Panc1 (cell line): ENCODE results near the gene CD72. TPM values are rescaled to one million over a fixed set of nuclear protein-coding genes. Genes with fewer than 3 reads are reported as not detected.

Source experiments
- ATAC-seq: fragments of 200-7000 bp; cut with Tn5 transposase; 2 replicates; pipeline ENCODE4 v1.9.1; 2020; ENCODE audit warnings: mild to moderate bottlenecking, moderate library complexity
- BruUV-seq: library from RNA; stranded (reverse); fragments of 400-500 nt; replicated peaks from 2 replicates; lab custom pipeline; 2021; lab: Mats Ljungman, UMichigan
- CTCF ChIA-PET: fragments of 300-600 bp; sonication (Branson Sonifier 250); formaldehyde crosslinking; loops from one replicate; lab custom pipeline; 2022; ENCODE audit warnings: antibody characterized with exemption; lab: Charles Lee
- POLR2A ChIA-PET: fragments of 300-600 bp; sonication (Branson Sonifier 250); formaldehyde crosslinking; loops from one replicate; lab custom pipeline; 2022; ENCODE audit warnings: antibody characterized with exemption; lab: Charles Lee
- DNase-seq: peaks from one replicate; pipeline ENCODE4 v3.0.0-alpha.2; 2010; ENCODE audit warnings: low read depth, low spot score
- H3K27ac ChIP-seq: 2 replicates; pipeline ENCODE4 v1.5.1; 2011; ENCODE audit warnings: mild to moderate bottlenecking, low read length, inconsistent platforms
- H3K27me3 ChIP-seq: fragments of 200-500 bp; sonication (Bioruptor generic); 2 replicates; pipeline ENCODE4 v1.6.0; 2014; ENCODE audit warnings: low read length, inconsistent platforms; ENCODE audit not compliant: control insufficient read depth, insufficient read depth
- H3K36me3 ChIP-seq: fragments of 200-500 bp; sonication (Bioruptor generic); 2 replicates; pipeline ENCODE4 v1.5.1; 2014; ENCODE audit warnings: inconsistent platforms, mild to moderate bottlenecking, low read length, moderate library complexity; ENCODE audit not compliant: control insufficient read depth, insufficient read depth
- H3K4me1 ChIP-seq: 2 replicates; pipeline ENCODE4 v1.5.1; 2011; ENCODE audit warnings: inconsistent platforms, mild to moderate bottlenecking, low read length, moderate library complexity; ENCODE audit not compliant: control insufficient read depth, insufficient read depth
- H3K4me3 ChIP-seq, 2 experiments: 2 replicates each; pipeline ENCODE4 v1.5.1; 2011 to 2012; ENCODE audit warnings: low read depth in 2 of 2, low read length in 2 of 2, mild to moderate bottlenecking in 2 of 2, inconsistent platforms in 1 of 2, moderate library complexity in 1 of 2
- H3K9me3 ChIP-seq: fragments of 200-500 bp; sonication (Bioruptor generic); 2 replicates; pipeline ENCODE4 v1.5.1; 2014; ENCODE audit warnings: low read depth, mild to moderate bottlenecking, inconsistent platforms, low read length, moderate library complexity; ENCODE audit not compliant: control insufficient read depth, insufficient read depth
- CTCF ChIP-seq: fragments of 450-650 bp; IDR thresholded peaks from 2 replicates; pipeline ENCODE4 v1.5.1; 2017; ENCODE audit warnings: mild to moderate bottlenecking
- POLR2AphosphoS5 ChIP-seq: IDR thresholded peaks from 2 replicates; pipeline ENCODE4 v1.6.1; 2012; ENCODE audit warnings: mild to moderate bottlenecking, low read depth, low read length, moderate library complexity
- REST ChIP-seq, 2 experiments: IDR thresholded peaks; 2 replicates each; pipeline ENCODE4 v1.6.1; 2011 to 2012; ENCODE audit warnings: low read depth in 2 of 2, control low read depth in 1 of 2, low read length in 1 of 2, mild to moderate bottlenecking in 1 of 2, moderate library complexity in 1 of 2; ENCODE audit not compliant: insufficient read depth in 1 of 2
- SIN3A ChIP-seq: IDR thresholded peaks from 2 replicates; pipeline ENCODE4 v1.6.1; 2012; ENCODE audit warnings: low read depth, mild to moderate bottlenecking, low read length, moderate library complexity, borderline replicate concordance; ENCODE audit not compliant: insufficient read depth
- TCF7L2 ChIP-seq: IDR thresholded peaks from 2 replicates; pipeline ENCODE4 v1.6.1; 2011; ENCODE audit warnings: mild to moderate bottlenecking, low read depth, low read length, inconsistent platforms
- in situ Hi-C: cut with HindIII; loops from 2 replicates; pipeline ENCODE4 v1.10.0; 2016; ENCODE audit warnings: low sequenced_read_pairs, low pct_unique_long_range_greater_than_20kb
- intact Hi-C: fragments of 100-400 bp; cut with micrococcal nuclease; formaldehyde crosslinking; loops from one replicate; pipeline ENCODE4 v1.10.0; 2022; ENCODE audit not compliant: unreplicated experiment
- total RNA-seq: library from RNA; stranded (reverse); gene quantifications from one replicate; pipeline ENCODE4 v1.2.1, GENCODE V29; 2021; ENCODE audit not compliant: unreplicated experiment

CD72 gene
- total RNA-seq, 1 experiment from 2014 or later, result 0.72 TPM

- Histone ChIP-seq H3K36me3 (no peaks in the 10 kb centered on the region), H3K4me1 (peaks cover 38% of the 10 kb centered on the region), H3K27me3 (no peaks in the 10 kb centered on the region), H3K9me3 (no peaks in the 10 kb centered on the region), H3K4me3 (no peak overlapping the region), H3K27ac (peak overlapping the region; percentile 97; the same call in 1 of the 2 replicates)
- ChIA-PET CTCF (no interaction called here), POLR2A (interaction anchor here (0.7 kb wide), 1 partner anchor 23 kb away, joined by 3 read pairs; the partner anchor contains the start of gene TPM2)
- in situ Hi-C loops (no loop called here), intact Hi-C loops (no loop called here)
- no peak for TF ChIP-seq SIN3A
- TF ChIP-seq TCF7L2, result no peak
- TF ChIP-seq REST (IDR thresholded peaks at IDR 0.05; ENCODE audit: insufficient read depth in 1 of 2, low read depth in 2 of 2, low read length in 1 of 2), result no peak
- no peak for TF ChIP-seq POLR2AphosphoS5
- no peak for TF ChIP-seq CTCF
- no TSS peak for BruUV-seq
- DNase-seq (no peak), ATAC-seq (no peak)
Observed at GRCh38 chr9:35666549-35666948, 48.3 kb upstream of the CD72 start.

GRCh38 chr9:35666045-35666444 is 47.8 kb upstream of the CD72 start:
- Histone ChIP-seq H3K27me3 (no peaks in the 10 kb centered on the region), H3K9me3 (no peaks in the 10 kb centered on the region), H3K4me3 (no peak overlapping the region), H3K27ac (peak overlapping the region; percentile 97; the same call in 1 of the 2 replicates), H3K36me3 (peaks cover 3% of the 10 kb centered on the region), H3K4me1 (peaks cover 43% of the 10 kb centered on the region)
- CTCF ChIA-PET, result interaction anchor here (0.6 to 1.1 kb wide), 3 partner anchors 23 to 124 kb away, joined by 3 to 4 read pairs (median 3); partner anchors contain the start of gene TPM2
- in situ Hi-C loops, result no loop called here
- TF ChIP-seq CTCF (no peak), REST (IDR thresholded peaks at IDR 0.05; ENCODE audit: insufficient read depth in 1 of 2, low read depth in 2 of 2, low read length in 1 of 2) (no peak), POLR2AphosphoS5 (no peak), SIN3A (no peak), TCF7L2 (no peak)
- BruUV-seq, result no TSS peak
- POLR2A ChIA-PET, result interaction anchor here (0.6 to 0.7 kb wide), 2 partner anchors 23 to 24 kb away, joined by 3 to 7 read pairs; partner anchors contain the start of gene TPM2
- no peak for DNase-seq
- ATAC-seq, result no peak
- intact Hi-C loops, result no loop called here
